Naive thymus-derived CD4-positive, alpha-beta T cell (primary cell): ENCODE results near the gene DIS3L. TPM values are rescaled to one million over a fixed set of nuclear protein-coding genes. Genes with fewer than 3 reads are reported as not detected.

Experiments used
- ATAC-seq: fragments of 150-1000 bp; cut with Tn5 transposase; 2 replicates; pipeline ENCODE4 v1.10.0; 2021; ENCODE audit warnings: mild to moderate bottlenecking, moderate library complexity
- CTCF ChIA-PET: fragments of 350-600 bp; sonication (Branson Sonifier 250); formaldehyde crosslinking; loops from one replicate; lab custom pipeline; 2021; ENCODE audit warnings: antibody characterized with exemption; lab: Charles Lee
- POLR2A ChIA-PET: fragments of 350-600 bp; sonication (Branson Sonifier 250); formaldehyde crosslinking; loops from one replicate; lab custom pipeline; 2021; ENCODE audit warnings: antibody characterized with exemption, inconsistent platforms; lab: Charles Lee
- DNase-seq, 9 donors: peaks; one replicate each; pipeline versions ENCODE4 v3.0.0 to v3.0.0-alpha.2; 2020 to 2022; ENCODE audit warnings: mixed read lengths in 1 of 9
- H3K27ac ChIP-seq: one replicate; pipeline ENCODE4 v1.7.0; 2013; ENCODE audit warnings: mild to moderate bottlenecking, low read depth, low read length, moderate library complexity
- H3K27me3 ChIP-seq, 2 donors: one replicate each; pipeline ENCODE4 v1.7.0; 2013; ENCODE audit warnings: low read length in 2 of 2, mild to moderate bottlenecking in 2 of 2, moderate library complexity in 2 of 2; ENCODE audit not compliant: control insufficient read depth in 2 of 2, insufficient read depth in 2 of 2
- H3K36me3 ChIP-seq, 3 experiments: 1 replicate in 2 of 3; 2 replicates in 1 of 3; pipeline ENCODE4 v1.7.0; 2013; ENCODE audit warnings: low read length in 3 of 3, mild to moderate bottlenecking in 3 of 3, moderate library complexity in 1 of 3; ENCODE audit not compliant: insufficient read depth in 3 of 3, control insufficient read depth in 2 of 3
- H3K4me1 ChIP-seq, 2 donors: one replicate each; pipeline ENCODE4 v1.7.0; 2013; ENCODE audit warnings: low read length in 2 of 2, mild to moderate bottlenecking in 2 of 2, moderate library complexity in 1 of 2; ENCODE audit not compliant: control insufficient read depth in 2 of 2, insufficient read depth in 2 of 2
- H3K4me3 ChIP-seq: 2 replicates; pipeline ENCODE4 v1.7.0; 2013; ENCODE audit warnings: mild to moderate bottlenecking, low read length
- H3K9me3 ChIP-seq, 3 experiments: 1 replicate in 2 of 3; 2 replicates in 1 of 3; pipeline ENCODE4 v1.7.0; 2013; ENCODE audit warnings: low read length in 3 of 3; ENCODE audit not compliant: control insufficient read depth in 2 of 3
- H3K27ac Mint-ChIP-seq, 9 donors: one replicate each; pipeline ENCODE4 v1.8.0; 2020 to 2022; ENCODE audit warnings: mixed read lengths in 9 of 9, mild to moderate bottlenecking in 8 of 9, moderate library complexity in 5 of 9, inconsistent platforms in 2 of 9
- H3K27me3 Mint-ChIP-seq, 5 donors: one replicate each; pipeline ENCODE4 v1.8.0; 2021 to 2022; ENCODE audit warnings: mixed read lengths in 5 of 5, mild to moderate bottlenecking in 1 of 5
- H3K36me3 Mint-ChIP-seq, 5 donors: one replicate each; pipeline ENCODE4 v1.8.0; 2020 to 2022; ENCODE audit warnings: mixed read lengths in 5 of 5, mild to moderate bottlenecking in 3 of 5, inconsistent platforms in 1 of 5
- H3K4me1 Mint-ChIP-seq, 7 donors: one replicate each; pipeline ENCODE4 v1.8.0; 2020 to 2022; ENCODE audit warnings: mixed read lengths in 7 of 7, mild to moderate bottlenecking in 3 of 7, inconsistent platforms in 1 of 7
- H3K4me3 Mint-ChIP-seq, 10 donors: one replicate each; pipeline ENCODE4 v1.8.0; 2020 to 2022; ENCODE audit warnings: mild to moderate bottlenecking in 10 of 10, mixed read lengths in 10 of 10, moderate library complexity in 6 of 10, inconsistent platforms in 2 of 10
- H3K9me3 Mint-ChIP-seq, 11 donors: one replicate each; pipeline ENCODE4 v1.8.0; 2020 to 2022; ENCODE audit warnings: mixed read lengths in 11 of 11, mild to moderate bottlenecking in 4 of 11, inconsistent platforms in 1 of 11, moderate library complexity in 1 of 11
- intact Hi-C, 2 donors: fragments of 100-400 bp; cut with micrococcal nuclease; formaldehyde crosslinking; loops; one replicate each; pipeline ENCODE4 v1.15.1; 2023
- polyA plus RNA-seq, 2 donors: library from polyadenylated mRNA; unstranded; fragments of 300-500 nt; fragmentation: Illumina TruSeq; gene quantifications; one replicate each; pipeline ENCODE4 v1.2.3, GENCODE V29; 2021
- total RNA-seq, 6 experiments: library from RNA in 5 of 6; stranded (reverse) in 5 of 6; gene quantifications; 1 replicate in 5 of 6; 2 replicates in 1 of 6; pipeline ENCODE4 v1.2.3 and lab custom pipeline; 2021 to 2026

DIS3L gene
- total and polyA plus RNA-seq, 7 experiments from 2014 or later: 25.3 to 48.8 (median 38.1) TPM

DNA sequence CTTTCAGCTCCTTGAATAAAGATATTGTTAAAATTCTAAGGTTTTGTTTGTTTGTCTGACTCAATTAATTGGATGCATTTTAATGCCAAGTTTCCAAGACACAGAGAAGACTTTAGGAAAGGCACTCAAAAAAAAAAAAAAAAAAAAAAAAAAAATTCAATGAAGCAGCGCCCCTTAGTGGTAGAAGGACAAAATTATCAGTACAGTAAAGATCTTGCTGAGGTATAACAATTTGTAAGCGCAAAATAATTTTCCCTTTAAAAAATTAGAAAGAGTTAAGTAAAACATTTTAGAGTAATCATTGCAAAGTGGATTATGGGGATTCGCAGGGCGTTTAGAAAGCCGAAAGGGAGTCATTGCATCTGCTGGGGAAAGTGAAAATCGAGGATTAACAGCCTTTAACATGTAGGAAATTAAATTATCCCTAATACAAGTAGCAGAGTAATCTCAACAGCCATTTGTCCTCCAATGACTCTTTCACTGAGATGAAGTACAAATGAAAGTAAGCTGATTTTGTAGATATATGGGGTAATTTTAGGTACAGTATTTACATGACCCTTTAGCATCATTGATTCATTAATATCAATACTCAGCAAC, 5.8 kb upstream of the DIS3L start:
- H3K4me3 Mint-ChIP-seq: peak overlapping the region in 1 of 10 donors; percentile 64
- ATAC-seq: peak; percentile 42

DNA sequence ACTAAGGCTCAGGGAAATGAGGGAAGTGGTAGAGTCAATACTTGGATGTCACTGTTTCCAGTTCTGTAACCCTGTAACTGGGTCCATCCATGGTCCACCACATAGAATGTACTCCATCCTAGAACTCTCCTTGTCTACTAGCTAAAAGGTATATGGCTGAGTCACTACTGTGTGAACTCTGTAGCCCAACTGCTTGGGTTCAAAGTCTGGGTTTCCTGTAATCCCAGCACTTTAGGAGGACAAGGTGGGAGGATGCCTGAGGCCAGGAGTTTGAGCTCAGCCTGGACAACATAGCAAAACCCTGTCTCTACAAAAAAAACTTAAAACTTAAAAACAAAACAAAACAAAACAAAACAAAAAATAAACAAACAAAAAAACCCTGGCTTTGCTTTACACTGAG, 5.3 kb upstream of the DIS3L start:
- no peak overlapping the region for H3K27ac Mint-ChIP-seq
- ChIA-PET POLR2A (interaction anchor here (0.6 kb wide), 1 partner anchor 31 kb away, joined by 3 read pairs; no protein-coding TSS in a partner anchor), CTCF (interaction anchor here (0.8 to 1.7 kb wide), 4 partner anchors 25 to 650 kb away, joined by 3 to 5 read pairs (median 4); no protein-coding TSS in a partner anchor)
- no peaks in the 10 kb centered on the region for H3K9me3 Mint-ChIP-seq
- peaks cover 0 to 4% (median 0%) of the 10 kb centered on the region in 5 donors for H3K27me3 Mint-ChIP-seq
- peaks cover 13 to 23% of the 10 kb centered on the region in 2 donors for H3K4me1 ChIP-seq
- H3K27ac ChIP-seq: no peak overlapping the region
- no peaks in the 10 kb centered on the region for H3K36me3 ChIP-seq
- H3K4me1 Mint-ChIP-seq: peaks cover 14 to 33% (median 30%) of the 10 kb centered on the region in 7 donors
- no peaks in the 10 kb centered on the region for H3K27me3 ChIP-seq
- ATAC-seq (no peak), DNase-seq (no peak)
- no peak overlapping the region for H3K4me3 ChIP-seq
- H3K4me3 Mint-ChIP-seq: no peak overlapping the region
- intact Hi-C loops: no loop called here
- no peaks in the 10 kb centered on the region for H3K36me3 Mint-ChIP-seq
- H3K9me3 ChIP-seq: no peaks in the 10 kb centered on the region

More for the DNA sequence above, 5.8 kb upstream of the DIS3L start:
- H3K4me1 ChIP-seq: peaks cover 9 to 20% of the 10 kb centered on the region in 2 donors
- no peaks in the 10 kb centered on the region for H3K9me3 Mint-ChIP-seq
- no peaks in the 10 kb centered on the region for H3K36me3 ChIP-seq
- H3K27ac ChIP-seq: no peak overlapping the region
- intact Hi-C loops: loop anchor here in 1 of 2 donors (2.0 kb wide), 2 partner anchors 35 to 305 kb away; partner anchors contain the start of gene MEGF11
- no peak overlapping the region for H3K4me3 ChIP-seq
- POLR2A ChIA-PET: interaction anchor here (0.6 kb wide), 1 partner anchor 32 kb away, joined by 3 read pairs; no protein-coding TSS in a partner anchor
- CTCF ChIA-PET: interaction anchor here (0.6 to 1.7 kb wide), 8 partner anchors 18 to 649 kb away, joined by 3 to 6 read pairs (median 4); no protein-coding TSS in a partner anchor
- DNase-seq: peak in 5 of 9 donors; percentile 13 to 31 (median 27)
- no peaks in the 10 kb centered on the region for H3K27me3 ChIP-seq
- H3K27me3 Mint-ChIP-seq: peaks cover 0 to 6% (median 0%) of the 10 kb centered on the region in 5 donors
- H3K4me1 Mint-ChIP-seq: peaks cover 12 to 28% (median 28%) of the 10 kb centered on the region in 7 donors
- no peaks in the 10 kb centered on the region for H3K36me3 Mint-ChIP-seq
- H3K9me3 ChIP-seq: no peaks in the 10 kb centered on the region
- peak overlapping the region in 2 of 9 donors; percentile 26 to 45 for H3K27ac Mint-ChIP-seq

DNA sequence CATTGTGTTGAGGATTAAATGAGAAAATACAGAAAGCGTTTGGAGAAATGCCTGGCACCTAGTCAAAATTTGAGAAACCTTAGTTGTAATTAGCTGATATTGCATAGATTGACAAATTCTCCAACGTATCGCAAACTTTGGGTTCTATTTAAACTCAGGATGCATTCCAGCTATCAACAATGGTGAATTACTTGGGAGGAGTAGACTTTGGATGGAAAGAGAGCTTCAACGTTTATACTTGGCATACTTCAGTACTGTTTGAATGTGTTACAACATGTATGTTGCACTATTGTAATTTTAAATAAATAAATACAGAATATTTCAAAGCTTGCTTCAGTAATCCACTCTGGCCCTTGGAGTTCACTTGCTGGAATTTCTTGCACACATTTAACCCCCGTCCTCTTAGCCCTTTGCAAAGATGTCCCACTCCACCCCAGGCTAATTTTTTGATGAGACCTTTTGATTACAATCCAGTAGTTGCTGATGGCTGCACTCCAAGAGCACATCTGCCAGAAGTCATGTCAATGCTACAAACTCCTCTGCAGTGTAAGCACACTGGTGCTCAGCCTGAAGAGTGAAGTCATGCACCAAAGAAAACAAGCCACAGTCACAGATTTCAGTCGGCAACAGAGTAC, 4.7 kb upstream of the DIS3L start:
- peaks cover 0 to 4% (median 0%) of the 10 kb centered on the region in 5 donors for H3K27me3 Mint-ChIP-seq
- Histone ChIP-seq H3K4me1 (peaks cover 13 to 23% of the 10 kb centered on the region in 2 donors), H3K36me3 (no peaks in the 10 kb centered on the region), H3K27me3 (no peaks in the 10 kb centered on the region), H3K9me3 (no peaks in the 10 kb centered on the region), H3K4me3 (no peak overlapping the region), H3K27ac (no peak overlapping the region)
- peak overlapping the region in 1 of 10 donors; percentile 32 for H3K4me3 Mint-ChIP-seq
- DNase-seq: no peak
- POLR2A ChIA-PET: no interaction called here
- no peaks in the 10 kb centered on the region for H3K36me3 Mint-ChIP-seq
- no peak for ATAC-seq
- CTCF ChIA-PET: interaction anchor here (0.8 to 1.7 kb wide), 3 partner anchors 24 to 650 kb away, joined by 3 to 5 read pairs (median 4); no protein-coding TSS in a partner anchor
- intact Hi-C loops: no loop called here
- no peaks in the 10 kb centered on the region for H3K9me3 Mint-ChIP-seq
- H3K4me1 Mint-ChIP-seq: peaks cover 14 to 34% (median 30%) of the 10 kb centered on the region in 7 donors
- peak overlapping the region in 1 of 9 donors; percentile 46 for H3K27ac Mint-ChIP-seq

DNA sequence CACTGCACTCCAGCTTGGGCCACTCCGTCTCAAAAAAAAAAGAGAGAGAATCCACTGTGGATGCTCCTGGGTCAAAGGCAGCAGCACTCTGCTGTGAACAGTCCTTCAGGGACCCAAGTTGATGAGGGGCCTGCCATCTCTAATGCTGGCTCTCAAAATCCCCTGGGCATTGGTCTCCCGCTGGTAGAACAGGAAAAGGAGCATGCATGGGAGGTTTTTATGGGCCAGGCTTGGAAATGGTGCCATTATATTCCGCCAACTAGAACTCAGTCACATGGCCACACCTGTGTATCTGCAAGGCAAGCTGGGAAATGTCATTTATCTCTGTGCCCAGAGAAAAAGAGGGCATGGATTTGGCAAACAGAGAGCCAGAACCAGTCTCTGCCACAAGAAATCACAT, 3.4 kb upstream of the DIS3L start:
- H3K36me3 Mint-ChIP-seq: peaks cover 0 to 2% (median 0%) of the 10 kb centered on the region in 5 donors
- Histone ChIP-seq H3K27ac (no peak overlapping the region), H3K4me3 (no peak overlapping the region), H3K9me3 (no peaks in the 10 kb centered on the region), H3K36me3 (no peaks in the 10 kb centered on the region), H3K27me3 (no peaks in the 10 kb centered on the region), H3K4me1 (peaks cover 13 to 33% of the 10 kb centered on the region in 2 donors)
- POLR2A ChIA-PET: no interaction called here
- intact Hi-C loops: loop anchor here (5.0 to 10.0 kb wide), 5 partner anchors 38 to 985 kb away; partner anchors contain the start of genes INTS14 (in 1 of the 2), MEGF11 (in 1 of the 2), RAB11A (in 1 of the 2) and RNU5B-1 (in 1 of the 2)
- H3K4me1 Mint-ChIP-seq: peaks cover 23 to 44% (median 40%) of the 10 kb centered on the region in 7 donors
- H3K9me3 Mint-ChIP-seq: no peaks in the 10 kb centered on the region
- peak overlapping the region in 3 of 10 donors; percentile 1 to 34 (median 32) for H3K4me3 Mint-ChIP-seq
- CTCF ChIA-PET: interaction anchor here (0.7 kb wide), 1 partner anchor 1604 kb away, joined by 3 read pairs; no protein-coding TSS in a partner anchor
- H3K27me3 Mint-ChIP-seq: peaks cover 0 to 4% (median 0%) of the 10 kb centered on the region in 5 donors
- ATAC-seq: no peak
- H3K27ac Mint-ChIP-seq: peak overlapping the region in 3 of 9 donors; percentile 18 to 72 (median 25)
- DNase-seq: no peak

DNA sequence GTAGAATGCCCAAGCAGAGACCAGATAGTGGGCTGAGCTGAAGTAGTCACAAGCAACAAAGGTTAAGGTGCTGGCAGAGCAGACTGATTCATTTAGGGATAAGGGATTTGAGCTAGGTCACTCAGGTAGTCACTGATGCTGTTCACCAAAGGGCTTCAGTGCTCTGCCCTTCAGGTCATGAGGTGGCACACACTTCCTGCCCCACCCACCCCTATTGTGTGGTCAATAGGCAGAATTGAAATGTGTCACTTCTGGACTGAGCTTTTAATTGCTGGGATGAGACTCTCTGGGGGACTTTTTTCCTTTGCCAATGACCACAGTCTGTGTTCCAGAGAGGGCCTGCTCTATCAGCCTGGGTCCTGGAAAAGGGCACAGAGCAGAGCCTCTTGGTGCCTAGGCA, 2.9 kb upstream of the DIS3L start:
- POLR2A ChIA-PET: no interaction called here
- peak overlapping the region in 4 of 9 donors; percentile 2 to 88 (median 48) for H3K27ac Mint-ChIP-seq

More for the DNA sequence above, 2.9 kb upstream of the DIS3L start:
- H3K27ac ChIP-seq: no peak overlapping the region
- Mint-ChIP-seq H3K36me3 (peaks cover 0 to 2% (median 0%) of the 10 kb centered on the region in 5 donors), H3K4me3 (peak overlapping the region in 3 of 10 donors; percentile 1 to 32 (median 8)), H3K27me3 (peaks cover 0 to 4% (median 0%) of the 10 kb centered on the region in 5 donors), H3K4me1 (peaks cover 23 to 49% (median 43%) of the 10 kb centered on the region in 7 donors), H3K9me3 (no peaks in the 10 kb centered on the region)
- peaks cover 13 to 35% of the 10 kb centered on the region in 2 donors for H3K4me1 ChIP-seq
- CTCF ChIA-PET: interaction anchor here (0.7 kb wide), 1 partner anchor 1604 kb away, joined by 3 read pairs; no protein-coding TSS in a partner anchor
- no peaks in the 10 kb centered on the region for H3K9me3 ChIP-seq
- no peaks in the 10 kb centered on the region for H3K27me3 ChIP-seq
- H3K36me3 ChIP-seq: no peaks in the 10 kb centered on the region
- intact Hi-C loops: loop anchor here (5.0 to 10.0 kb wide), 5 partner anchors 38 to 986 kb away; partner anchors contain the start of genes INTS14 (in 1 of the 2), MEGF11 (in 1 of the 2), RAB11A (in 1 of the 2) and RNU5B-1 (in 1 of the 2)
- no peak overlapping the region for H3K4me3 ChIP-seq
- ATAC-seq (no peak), DNase-seq (no peak)
